ENCODE measurements around the gene SURF1. TPM values are rescaled to one million over a fixed set of nuclear protein-coding genes. Genes with fewer than 3 reads are reported as not detected.
"Not testable (repeated sequence)": the region's sequence is repeated elsewhere in the genome, so short reads cannot be mapped to it uniquely, and the experiment has no call there.

Gene SURF1
- total RNA-seq, 1 donor from 2014 or later = 58.7 TPM

DNA sequence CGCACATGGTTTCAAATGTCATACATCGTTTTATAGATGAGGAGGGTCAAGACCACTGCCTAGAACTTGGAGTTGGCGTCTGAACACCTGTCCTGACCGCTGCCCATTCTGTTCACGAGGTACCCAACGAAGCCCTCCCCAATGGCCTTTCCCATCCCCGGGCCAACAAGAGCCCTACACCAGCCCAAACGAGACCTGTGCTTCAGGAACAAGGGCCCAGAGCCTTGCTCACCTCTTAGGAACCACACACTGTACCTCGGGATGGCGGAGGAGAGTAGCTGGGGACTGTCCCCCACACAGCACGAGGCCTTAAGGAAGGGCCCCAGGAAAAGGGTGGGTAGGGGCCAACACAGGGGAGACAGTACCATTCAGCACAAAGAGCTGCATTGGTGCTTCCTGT lies 23.3 kb downstream of the SURF1 start:
- DNase-seq (ENCODE audit: low spot score) = peak; percentile 38
- intact Hi-C loops (cut with DNase I) = loop anchor here (5.0 kb wide), 1 partner anchor 146 kb away; no protein-coding TSS in a partner anchor

DNA sequence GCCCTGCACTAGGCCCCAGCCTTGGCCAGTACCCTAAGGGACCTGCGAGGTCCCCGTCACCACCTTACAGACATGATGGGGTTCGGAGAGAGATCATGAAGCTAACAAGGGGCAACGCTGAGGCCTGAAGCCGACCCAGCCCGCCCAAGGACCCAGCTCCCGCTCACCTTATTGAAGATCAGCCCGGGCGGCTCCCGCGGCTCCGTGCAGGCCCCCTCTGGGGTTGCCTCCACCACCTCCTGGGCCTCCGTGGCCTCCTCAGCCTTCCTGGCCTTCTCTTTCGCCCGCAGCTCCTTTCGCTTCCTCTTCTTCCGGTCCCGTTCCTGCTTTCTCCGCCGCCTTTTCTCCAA lies 23.9 kb downstream of the SURF1 start:
- peak; percentile 22 for DNase-seq (ENCODE audit: low spot score)

DNA sequence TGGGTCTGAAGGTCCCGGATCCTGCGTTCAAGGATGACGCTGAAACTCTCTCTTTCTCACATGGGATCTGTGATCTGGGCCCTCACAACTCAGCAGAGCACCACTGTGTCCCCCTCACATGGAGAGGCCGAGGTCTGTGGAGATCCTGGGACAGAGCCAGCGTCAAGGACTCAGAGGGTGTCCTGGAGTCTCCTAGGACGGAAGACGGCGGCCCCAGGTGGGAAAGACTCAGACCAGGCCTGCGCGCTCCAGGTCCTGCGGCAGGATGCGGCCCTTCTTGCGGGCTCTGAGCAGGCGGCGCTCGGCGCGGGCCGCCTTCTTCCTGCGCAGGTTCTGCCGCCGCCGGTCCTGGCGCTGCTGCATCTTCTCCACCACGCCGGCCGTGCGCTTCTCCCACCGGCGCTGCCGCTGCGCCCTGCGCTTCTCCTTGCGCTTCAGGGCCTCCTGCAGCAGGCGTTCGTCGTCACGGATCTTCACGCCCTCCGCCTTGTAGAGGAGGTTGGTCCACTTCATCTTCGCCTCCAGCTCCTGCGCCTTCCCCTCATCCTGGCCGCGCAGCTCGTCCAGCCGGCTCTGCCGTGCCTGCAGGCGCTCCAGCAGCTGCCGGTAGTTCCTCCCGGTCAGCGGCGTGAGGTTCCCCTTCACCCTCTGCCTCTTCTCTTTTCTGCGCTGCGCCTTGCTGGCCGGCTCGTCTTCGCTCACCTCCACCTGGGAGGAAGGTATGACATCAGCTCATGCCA lies 24.5 kb downstream of the SURF1 start:
- DNase-seq (ENCODE audit: low spot score) = peak; percentile 63
- intact Hi-C loops (cut with DNase I) = loop anchor here (5.0 kb wide), 1 partner anchor 145 kb away; no protein-coding TSS in a partner anchor

More for the DNA sequence above, 23.9 kb downstream of the SURF1 start:
- intact Hi-C loops (cut with DNase I) = loop anchor here (5.0 kb wide), 1 partner anchor 145 kb away; no protein-coding TSS in a partner anchor

DNA sequence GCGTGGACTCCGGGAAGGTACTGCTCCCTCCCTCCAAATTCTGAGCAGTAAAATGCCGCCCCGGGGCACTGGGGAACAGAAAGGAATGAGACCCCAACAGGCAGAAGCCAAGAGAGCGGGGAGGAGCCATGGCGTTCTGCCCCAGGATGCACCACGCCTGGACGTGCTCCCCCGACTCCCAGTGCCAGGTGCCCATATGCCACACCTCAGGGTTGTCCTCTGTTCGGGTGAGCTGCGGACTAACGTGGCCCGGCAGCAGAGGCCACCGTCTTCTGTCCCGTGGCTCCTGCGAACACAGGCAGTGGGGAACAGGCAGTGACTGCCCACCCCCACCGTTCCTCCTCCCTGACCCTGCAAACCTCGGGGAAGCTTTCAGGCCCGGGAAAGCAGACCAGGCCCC lies 25.1 kb downstream of the SURF1 start:
- DNase-seq (ENCODE audit: low spot score) = peak; percentile 59
- intact Hi-C loops (cut with DNase I) = loop anchor here (5.0 kb wide), 1 partner anchor 144 kb away; no protein-coding TSS in a partner anchor

- DNase-seq (ENCODE audit: low spot score) = peak; percentile 20
- intact Hi-C loops (cut with DNase I) = loop anchor here (5.0 kb wide), 1 partner anchor 142 kb away; no protein-coding TSS in a partner anchor
Measured at GRCh38 chr9:133329306-133330156, 26.8 kb downstream of the SURF1 start.

- peak; percentile 39 for DNase-seq (ENCODE audit: low spot score)
- intact Hi-C loops (cut with DNase I) = no loop called here
Measured at GRCh38 chr9:133327834-133328484, 28.3 kb downstream of the SURF1 start.

DNA sequence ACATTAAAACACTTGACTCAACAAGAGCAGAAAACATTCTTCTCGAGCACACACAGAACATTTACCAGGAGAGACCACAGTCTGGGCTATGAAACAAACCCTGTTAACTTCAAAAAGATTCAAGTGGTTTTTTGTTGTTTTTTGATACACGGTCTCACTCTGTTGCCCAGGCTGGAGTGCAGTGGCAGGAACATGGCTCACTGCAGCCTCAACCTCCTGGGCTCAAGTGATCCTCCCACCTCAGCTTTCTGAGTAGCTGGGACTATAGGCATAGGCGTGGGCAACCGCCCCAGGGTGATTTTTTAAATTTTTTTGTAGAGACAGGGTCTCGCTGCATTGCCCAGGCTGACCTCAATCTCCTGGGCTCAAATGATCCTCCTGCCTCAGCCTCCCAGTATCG lies 29.3 kb downstream of the SURF1 start:
- intact Hi-C loops (cut with DNase I); DNase-seq (ENCODE audit: low spot score): not testable (repeated sequence)

DNA sequence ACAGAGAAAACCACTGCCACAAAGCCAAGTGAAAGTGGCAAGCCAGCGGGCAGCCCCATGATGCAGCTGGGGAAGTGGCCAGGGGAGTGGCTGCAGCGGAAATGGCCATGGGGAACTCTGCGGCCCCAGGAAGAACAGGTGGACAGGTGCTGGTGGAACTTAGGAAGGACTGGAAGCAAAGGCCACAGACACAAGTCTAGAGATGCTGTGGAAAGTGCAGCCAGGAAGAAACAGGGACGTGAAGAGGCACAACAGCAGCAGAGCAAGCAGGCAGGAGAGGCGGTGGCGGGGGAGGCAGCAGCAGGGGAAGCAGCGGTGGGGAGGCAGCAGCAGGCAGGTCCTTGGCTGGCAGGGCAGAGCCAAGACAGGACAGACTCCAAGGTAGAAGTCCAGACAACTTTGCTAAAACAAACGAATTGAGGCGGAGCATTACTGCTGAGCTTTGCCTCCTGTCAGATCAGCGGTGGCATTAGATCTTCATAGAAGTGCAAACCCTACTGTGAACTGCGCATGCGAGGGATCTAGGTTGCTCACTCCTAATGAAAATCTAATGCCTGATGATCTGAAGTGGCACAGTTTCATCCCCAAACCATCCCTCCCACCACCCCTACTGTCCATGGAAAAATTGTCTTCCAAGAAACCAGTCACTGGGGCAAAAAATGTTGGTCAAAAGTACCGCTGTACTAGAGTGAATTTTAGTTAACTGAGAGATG lies 32.1 kb downstream of the SURF1 start:
- intact Hi-C loops (cut with DNase I) = no loop called here
- DNase-seq (ENCODE audit: low spot score) = peak; percentile 62

GRCh38 chr9:133323211-133323610 lies 33.1 kb downstream of the SURF1 start:
- DNase-seq (ENCODE audit: low spot score) = peak; percentile 41
- intact Hi-C loops (cut with DNase I) = no loop called here

DNA sequence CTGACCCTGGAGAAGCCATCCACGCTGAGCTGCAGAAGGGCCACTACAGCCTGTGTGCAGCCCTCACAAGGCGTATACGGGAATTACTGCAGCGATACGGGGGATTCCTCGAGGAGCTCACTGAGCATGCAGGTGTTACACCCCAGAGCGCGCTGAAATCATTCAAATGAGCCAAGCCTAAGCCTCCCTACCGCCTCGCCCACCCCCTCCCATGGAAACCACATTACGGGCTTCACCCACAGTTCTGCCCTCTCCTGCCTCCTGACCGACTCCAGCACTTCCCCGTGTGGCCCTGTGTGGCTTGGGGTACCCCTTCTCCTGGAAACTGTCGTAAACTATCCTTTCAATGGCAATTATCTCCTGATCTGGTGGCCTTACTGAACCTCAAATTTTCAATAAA lies 33.6 kb downstream of the SURF1 start:
- peak; percentile 24 for DNase-seq (ENCODE audit: low spot score)
- intact Hi-C loops (cut with DNase I) = no loop called here

- intact Hi-C loops (cut with DNase I) = no loop called here
Measured at GRCh38 chr9:133321411-133321935, 34.8 kb downstream of the SURF1 start.

GRCh38 chr9:133320421-133320881 lies 35.8 kb downstream of the SURF1 start:
- DNase-seq (ENCODE audit: low spot score) = peak; percentile 54
- intact Hi-C loops (cut with DNase I) = no loop called here

More at GRCh38 chr9:133321411-133321935, 34.8 kb downstream of the SURF1 start:
- DNase-seq (ENCODE audit: low spot score) = peak; percentile 61

- peak; percentile 29 for DNase-seq (ENCODE audit: low spot score)
- intact Hi-C loops (cut with DNase I) = not testable (repeated sequence)
Measured at GRCh38 chr9:133317551-133317950, 38.7 kb downstream of the SURF1 start.

- intact Hi-C loops (cut with DNase I) = no loop called here
- DNase-seq (ENCODE audit: low spot score) = no peak
Measured at GRCh38 chr9:133315997-133316396, 40.3 kb downstream of the SURF1 start.

- intact Hi-C loops (cut with DNase I) = no loop called here
- no peak for DNase-seq (ENCODE audit: low spot score)
Measured at GRCh38 chr9:133309608-133310007, 46.7 kb downstream of the SURF1 start.

GRCh38 chr9:133307301-133307700 lies 49.0 kb downstream of the SURF1 start:
- intact Hi-C loops (cut with DNase I) = no loop called here
- DNase-seq (ENCODE audit: low spot score) = no peak

- intact Hi-C loops (cut with DNase I) = no loop called here
- no peak for DNase-seq (ENCODE audit: low spot score)
Measured at GRCh38 chr9:133306242-133307204, 49.8 kb downstream of the SURF1 start.

DNA sequence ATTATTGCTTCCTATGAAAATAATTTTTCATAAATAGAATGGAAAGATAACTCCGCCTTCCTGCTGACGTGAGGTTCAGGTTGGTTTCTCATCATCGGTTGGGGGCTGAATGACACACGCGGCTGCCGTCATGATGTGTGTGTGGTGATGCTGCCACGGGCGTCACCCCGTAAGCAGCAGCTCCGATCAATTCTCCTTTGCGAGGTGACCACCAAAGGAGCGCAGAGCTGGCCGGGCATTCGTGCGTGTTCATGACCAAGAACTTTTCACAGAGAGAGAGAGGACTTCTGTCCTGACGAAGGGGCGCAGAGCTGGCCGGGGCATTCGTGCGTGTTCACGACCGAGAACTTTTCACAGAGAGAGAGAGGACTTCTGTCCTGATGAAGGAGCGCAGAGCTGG lies 50.6 kb downstream of the SURF1 start:
- intact Hi-C loops (cut with DNase I) = no loop called here
- no peak for DNase-seq (ENCODE audit: low spot score)

Measured in cardiac septum (tissue), 1 donor.